ENCODE measurements around the gene CTDSPL2.
"Not testable (repeated sequence)": the region's sequence is repeated elsewhere in the genome, so short reads cannot be mapped to it uniquely, and the experiment has no call there.

The CTDSPL2 gene

DNA sequence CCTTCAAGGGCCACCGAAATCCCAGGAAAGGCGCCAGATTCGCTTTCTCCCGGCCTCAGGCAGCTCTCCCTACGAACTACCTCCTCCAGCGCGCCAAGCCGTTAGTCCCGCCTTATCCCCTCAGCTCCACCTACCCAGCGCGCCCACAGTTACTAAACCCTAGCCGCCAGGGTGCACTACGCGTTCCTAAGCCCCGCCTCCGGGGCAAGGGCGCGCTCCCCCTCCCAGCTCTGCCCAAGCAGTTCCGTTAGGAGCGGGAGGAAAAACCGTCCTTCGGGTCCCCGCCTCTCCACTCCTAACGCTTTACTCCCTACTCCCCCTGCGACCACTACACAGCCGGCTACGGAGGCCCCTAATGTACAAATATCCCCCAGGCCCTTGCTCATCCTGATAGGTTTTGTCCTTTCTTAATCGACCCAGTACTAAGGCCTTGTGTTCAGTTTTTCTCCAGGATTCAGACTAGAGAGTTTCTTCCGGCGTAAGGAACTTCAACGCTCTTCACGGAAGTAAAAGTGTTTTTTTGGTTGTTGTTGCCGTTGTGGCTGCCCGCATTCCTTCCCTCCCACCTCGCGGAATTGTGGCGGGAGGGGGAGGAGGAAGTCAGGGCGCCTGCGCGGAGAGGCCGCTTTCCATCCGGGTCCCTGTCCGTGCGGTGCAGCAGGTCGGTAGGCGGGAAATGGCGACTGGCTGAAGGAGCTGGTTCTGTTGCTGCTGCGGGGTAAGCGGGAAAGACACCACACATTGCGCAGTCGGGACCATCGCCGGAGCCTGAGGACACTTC lies at the start of gene CTDSPL2:
Gene CTDSPL2, plus strand, starts transcription at position 655 of the 781 bp plus-strand sequence. CDS start 31,386 bp downstream, outside the sequence.
- peak; percentile 88 for DNase-seq

DNA sequence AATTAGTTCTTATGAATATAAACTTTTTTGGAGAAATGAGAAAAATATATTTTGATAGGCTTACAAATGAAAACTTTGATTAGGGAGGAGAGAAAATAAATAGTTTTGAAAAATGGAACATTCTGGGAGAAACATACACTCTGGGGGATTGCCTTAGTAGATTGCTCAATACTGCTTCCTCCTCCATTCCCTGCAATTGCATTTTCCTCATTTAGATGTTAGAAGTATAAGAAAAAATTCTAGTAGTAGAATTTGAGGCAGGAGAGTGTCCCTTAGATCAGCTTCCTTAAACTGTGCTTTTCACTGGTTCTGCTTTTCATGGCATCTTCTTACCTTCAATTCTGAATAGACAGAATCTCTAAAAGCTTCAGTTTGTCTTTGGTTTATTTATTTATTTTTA lies 46.2 kb upstream of the CTDSPL2 start:
- DNase-seq, result no peak

DNA sequence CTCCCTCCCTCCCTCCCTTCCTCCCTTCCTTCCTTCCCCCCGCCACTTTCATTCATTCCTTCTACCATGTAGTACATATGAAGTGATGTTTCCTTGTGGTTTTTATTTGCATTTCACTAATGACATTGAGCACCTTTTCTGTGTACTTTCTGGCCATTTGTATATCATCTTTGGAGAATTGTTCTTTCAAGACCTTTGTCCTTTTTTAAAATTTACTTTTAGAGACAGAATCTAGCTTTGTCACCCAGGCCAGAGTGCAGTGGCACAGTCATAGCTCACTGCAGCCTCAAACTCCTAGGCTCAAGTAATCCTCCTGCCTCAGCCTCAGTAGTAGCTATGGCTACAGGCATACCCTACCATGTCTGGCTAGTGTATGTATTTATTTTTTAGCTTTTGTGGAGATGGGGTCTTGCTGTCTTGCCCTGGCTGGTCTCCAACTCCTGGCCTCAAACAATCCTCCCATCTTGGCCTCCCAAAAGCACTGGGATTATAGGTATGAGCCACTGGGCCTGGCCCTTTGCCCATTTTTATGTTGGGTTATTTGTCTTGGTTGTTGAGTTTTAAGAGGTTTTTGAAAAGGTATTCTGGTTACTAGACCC lies 42.0 kb upstream of the CTDSPL2 start:
- no peak for DNase-seq

DNA sequence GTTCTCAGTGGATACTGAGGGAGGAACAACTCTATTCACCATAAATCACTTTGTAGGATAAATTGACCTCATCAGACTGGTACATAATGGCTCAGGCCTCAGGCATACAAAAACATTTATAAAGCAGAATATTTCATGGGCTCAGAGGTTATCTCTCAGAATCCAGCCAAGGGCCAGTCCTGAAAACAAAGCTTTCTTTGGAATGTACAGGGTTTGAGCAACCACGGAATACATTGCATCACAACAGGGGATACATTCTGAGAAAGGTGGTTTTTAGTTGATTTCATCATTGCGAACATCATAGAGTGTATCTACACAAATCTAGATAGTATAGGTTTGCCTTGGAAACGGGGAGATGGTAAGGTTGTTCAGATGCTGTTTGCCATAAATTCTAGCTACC lies 33.4 kb upstream of the CTDSPL2 start:
- DNase-seq, result no peak

DNA sequence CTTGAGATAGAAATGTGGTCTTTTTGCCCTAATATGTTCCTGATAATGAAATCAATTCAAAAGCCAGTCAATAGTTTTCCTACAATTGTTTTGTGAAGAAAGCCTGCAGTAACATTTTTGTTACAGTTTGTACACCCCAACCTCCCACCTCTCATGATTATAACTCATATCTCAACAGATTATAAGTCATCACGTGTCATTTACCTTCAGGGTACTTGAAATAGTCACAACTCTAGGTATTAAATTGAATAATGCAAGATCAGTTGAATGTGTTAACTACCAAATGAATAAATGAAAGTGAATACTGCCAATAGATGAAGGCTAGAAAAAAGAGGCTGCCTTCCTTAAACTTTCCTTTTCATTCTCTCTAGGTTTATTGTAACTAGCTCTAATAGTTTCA lies 32.9 kb upstream of the CTDSPL2 start:
- no peak for DNase-seq

DNA sequence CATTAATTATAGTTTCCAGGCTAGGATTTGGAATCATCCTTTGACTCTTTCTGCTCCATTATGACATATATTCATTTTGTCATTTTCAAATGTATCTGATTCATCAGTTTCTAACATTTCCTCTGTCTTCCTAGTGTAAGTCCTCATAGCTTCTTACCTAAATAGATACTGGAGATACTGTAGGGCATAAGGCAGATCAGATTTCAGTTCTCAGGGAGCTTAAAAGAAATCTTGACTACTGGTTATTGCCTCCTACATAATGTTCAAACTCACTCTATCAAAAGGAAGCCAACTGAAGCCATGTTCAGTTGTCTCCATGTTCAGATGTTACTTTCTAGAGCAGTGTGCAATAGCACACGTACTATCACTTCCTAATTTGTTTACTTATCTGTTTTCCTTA lies 29.6 kb upstream of the CTDSPL2 start:
- no peak for DNase-seq

DNA sequence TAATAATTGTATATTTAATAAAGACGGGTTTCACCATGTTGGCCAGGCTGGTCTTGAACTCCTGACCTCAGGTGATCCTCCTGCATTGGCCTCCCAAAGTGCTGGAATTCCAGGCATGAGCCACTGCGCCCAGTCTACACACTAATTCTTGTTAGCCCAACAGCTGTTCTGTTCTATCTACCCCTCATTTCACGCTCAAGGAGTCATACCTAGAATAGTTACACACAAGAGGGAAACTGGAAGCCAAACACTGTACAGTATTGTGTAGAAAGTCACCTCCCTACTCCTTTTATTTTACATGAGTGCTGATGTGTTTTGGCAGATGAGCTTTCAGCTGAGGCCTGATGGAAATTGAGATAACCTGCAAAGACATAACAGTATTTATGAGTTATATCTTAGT lies 13.4 kb upstream of the CTDSPL2 start:
- DNase-seq, result no peak

DNA sequence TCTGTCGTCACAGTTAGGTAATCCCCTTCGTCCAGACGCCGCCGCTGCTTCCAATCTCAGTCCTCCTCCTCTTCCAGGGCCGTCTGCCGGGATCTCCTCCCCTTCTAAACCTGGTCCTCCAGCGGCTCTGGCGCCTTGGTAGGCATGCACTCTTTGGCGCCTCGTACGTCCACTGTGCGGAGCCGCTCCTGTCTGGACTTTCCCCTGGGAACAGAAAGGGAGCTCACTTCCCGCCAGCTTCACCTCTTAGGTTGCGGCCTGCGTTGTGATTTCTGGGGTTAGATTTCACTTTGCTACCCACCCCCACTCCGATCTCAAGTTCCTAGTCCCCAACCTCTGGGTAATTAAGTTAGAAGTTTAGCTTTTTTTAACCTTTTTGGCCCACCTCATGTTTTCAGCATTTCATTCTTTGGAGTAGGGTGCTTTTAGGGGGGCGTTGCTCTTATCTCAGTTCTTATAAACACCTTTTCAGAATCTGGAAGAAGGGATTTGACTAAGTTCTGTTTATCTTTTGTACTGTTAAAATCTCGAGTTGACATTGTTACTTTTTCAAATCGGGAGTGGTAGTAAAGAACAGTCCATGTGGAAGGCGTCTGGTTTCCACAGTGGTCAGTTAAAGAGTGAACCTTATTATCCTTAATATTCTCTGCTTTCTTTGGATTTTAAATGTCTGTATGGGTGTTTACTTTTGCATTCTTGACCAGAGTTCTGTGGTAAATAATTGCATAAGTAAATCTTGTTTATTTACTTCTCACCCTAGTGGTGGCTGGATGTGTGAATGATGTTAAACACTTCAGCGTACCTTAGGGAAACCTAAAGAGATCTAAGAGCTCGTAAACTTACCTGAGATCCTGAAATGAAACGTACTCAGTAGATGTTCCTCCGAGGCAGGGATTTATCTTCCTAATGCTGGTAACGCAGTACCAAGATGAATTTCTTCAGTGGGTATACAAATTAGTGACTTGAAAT lies 611 bp downstream of the CTDSPL2 start:
- DNase-seq, result no peak

DNA sequence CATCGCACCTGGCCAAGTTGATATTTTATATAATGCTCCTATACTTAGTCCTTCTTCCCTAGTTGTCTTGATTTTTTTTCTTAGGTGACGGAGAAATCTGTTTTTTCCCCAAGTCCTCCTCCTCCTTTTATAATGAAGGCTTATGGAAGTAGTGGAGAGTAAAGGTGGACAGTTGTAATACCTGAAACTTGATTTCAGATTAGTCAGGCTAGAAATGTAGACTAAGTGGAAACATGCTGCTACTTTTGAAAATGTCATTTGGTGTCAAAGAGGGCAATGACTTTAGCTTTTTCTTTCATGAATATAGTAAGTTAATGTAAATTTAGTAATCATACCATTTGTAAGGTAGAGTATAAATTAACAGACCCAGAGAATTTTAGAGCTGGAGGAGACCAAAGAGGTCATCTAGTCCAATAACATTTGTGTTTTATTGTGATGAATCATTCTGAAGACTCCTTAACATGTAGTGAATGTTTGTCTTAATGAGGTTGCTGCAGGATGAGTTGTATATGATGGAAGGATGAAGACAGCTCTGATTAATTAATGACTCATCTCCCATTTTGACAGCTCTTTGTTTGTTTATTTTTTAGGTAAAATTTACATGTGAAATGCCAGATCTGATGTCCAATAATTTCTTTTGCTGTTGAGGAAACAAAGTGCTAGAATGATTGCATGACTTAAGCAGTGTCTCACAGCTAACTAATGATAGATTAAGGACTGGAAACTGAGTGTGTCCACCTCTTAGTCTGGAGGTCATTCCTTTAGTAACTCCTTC lies 8.7 kb downstream of the CTDSPL2 start:
- no peak for DNase-seq

DNA sequence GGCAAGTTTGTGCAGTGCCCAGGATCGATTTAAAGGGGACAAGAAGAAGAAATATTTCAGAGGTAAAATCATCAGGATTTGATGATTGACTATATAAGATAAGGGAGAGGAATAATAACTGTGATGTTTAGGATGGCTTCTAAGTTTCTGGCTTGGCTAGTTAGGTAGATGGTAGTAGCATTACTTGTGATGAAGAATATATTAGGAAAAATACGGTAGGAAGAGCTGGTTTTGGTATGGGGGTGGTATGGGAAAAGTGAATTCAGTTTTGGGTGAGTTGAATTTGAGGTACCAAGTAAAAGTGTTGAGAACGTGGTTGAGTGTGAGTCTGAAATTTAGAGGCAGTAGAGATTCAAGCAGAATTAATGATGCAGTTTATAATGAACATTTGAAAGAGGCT lies 11.0 kb downstream of the CTDSPL2 start:
- no peak for DNase-seq

DNA sequence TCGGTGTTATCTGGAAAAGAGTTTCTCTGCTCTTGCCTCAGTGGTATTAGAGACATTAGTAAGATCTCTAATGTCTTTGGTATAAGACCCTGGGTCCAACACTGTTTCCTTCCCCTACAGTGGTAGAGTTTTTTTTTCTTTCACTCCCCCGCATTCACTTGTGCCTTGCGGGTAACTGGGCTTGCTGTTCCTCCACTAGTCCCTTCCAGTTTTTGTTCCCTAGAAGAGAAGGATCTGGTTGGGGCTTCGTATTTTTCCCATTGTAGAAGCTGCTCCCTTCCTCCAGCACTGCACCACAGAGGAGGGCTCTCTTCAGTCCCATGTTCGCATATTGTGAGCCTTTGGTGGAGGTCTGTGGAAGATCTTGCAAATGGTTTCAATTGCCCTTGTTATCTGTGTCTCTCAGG lies 13.7 kb downstream of the CTDSPL2 start:
- DNase-seq, result no peak

DNA sequence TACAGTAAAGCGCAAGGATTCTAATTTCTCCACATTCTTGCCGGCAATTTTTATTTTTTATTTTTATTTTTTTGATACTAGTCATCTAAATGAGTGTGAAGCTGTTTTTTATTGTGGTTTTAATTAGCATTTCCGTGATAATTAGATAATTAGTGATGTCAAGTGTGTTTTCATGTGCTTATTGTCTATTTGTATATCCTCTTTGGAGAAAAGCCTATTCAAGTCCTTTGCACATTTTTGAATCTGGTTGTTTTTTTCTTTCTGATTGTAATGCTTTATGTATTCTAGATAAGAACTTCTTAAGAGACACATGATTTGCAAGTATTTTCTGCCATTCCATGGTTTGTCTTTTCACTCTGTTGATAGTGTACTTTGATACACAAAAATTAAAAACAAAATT lies 16.1 kb downstream of the CTDSPL2 start:
- no peak for DNase-seq

DNA sequence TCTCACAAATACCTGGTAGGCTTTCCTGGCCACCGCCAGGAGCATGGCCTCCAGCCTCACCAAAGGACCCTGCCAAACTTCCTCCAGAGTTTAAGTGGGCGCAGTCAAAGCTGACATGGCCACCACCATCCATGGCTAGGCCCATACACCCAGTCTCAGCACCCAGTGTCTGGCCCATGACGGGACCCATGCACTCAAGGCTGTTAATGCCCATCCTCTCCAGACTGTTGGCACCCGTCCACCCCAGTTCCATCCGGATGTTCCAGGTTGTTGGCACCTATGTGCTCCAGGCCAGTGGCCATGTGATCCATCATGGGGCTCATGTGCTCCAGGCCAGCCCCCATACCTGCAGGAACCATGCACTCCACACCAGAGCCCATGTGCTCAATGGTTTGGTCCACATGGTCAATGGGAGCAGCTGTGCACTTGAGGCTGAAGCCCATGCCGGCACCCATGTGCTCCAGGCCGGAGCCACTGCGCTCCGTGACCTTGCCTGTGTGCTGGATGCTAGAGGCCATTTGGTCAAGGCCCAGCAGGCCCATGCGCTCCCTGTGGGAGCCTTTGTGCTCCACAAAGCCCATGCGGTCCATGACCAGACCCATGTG lies 20.4 kb downstream of the CTDSPL2 start:
- DNase-seq, result no peak

DNA sequence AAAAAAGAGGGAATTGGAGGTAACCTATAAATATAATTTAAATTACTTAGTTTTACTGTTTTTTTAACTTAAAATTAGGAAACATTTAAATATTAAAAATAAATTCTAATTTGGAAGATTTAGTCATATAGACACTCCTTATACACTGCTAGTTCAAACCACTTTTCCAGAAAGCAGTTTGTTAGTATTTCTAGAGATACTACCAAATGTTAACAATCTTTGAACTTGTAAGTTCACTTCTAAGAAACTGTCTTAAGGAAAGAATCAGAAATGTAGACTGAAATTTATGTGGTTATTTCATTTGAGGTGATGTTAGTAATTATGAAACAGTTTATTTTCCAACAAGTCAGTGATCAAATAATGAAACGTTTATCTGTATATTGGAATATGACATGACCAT lies 22.7 kb downstream of the CTDSPL2 start:
- no peak for DNase-seq

DNA sequence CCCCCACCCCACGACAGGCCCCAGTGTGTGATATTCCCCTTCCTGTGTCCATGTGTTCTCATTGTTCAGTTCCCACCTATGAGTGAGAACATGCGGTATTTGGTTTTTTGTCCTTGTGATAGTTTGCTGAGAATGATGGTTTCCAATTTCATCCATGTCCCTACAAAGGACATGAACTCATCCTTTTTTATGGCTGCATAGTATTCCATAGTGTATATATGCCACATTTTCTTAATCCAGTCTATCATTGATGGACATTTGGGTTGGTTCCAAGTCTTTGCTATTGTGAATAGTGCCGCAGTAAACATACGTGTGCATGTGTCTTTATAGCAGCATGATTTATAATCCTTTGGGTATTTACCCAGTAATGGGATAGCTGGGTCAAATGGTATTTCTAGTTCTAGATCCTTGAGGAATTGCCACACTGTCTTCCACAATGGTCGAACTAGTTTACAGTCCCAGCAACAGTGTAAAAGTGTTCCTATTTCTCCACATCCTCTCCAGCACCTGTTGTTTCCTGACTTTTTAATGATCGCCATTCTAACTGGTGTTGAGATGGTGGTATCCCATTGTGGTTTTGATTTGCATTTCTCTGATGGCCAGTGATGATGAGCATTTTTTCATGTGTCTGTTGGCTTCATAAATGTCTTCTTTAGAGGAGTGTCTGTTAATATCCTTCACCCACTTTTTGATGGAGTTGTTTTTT lies 26.3 kb downstream of the CTDSPL2 start:
- DNase-seq, result not testable (repeated sequence)

DNA sequence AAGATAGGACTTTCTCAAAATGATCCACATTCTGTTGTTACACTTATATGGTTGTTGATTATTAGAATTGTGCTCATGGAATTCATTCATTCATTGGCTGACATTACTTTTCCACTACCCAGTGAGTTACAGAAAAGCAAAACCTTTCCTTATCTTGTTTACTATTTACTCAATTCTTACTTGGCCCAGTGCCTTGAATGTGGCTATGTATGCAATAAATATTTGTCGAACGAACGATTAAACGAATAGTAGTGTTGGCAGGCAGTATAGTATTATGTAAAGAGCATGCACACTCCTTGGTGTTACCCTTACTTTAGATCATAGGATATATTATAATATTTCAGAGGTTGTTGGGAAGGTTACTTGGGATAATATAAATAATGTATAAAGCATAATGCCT lies 31.0 kb downstream of the CTDSPL2 start:
- no peak for DNase-seq

DNA sequence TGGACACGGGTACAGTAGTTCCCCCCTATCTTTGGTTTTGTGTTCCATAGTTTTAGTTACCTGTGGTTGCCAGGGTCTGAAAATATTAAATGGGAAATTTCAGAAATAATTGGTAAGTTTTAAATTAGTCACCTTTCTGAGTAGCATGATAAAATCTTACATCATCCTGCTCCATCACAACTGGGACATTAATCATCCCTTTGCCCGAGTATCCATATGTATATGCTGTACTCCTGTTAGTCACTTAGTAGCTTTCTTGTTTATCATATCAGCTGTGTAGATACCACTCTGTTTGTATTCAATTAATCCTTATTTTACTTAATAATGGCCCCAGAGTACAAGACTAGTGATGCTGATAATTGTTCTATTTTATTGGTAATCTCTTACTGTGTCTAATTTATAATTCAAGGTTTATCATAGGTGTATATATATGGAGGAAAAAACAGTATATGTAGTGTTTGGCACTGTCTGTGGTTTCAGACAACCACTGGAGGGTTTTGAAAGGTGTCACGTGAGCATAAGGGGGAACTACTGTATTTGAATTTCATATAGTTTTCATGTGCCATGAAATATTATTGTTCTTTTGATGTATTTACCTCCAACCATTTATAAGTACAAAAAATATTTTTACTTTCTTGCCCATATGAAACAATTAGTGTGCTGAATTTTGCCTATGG lies 41.4 kb downstream of the CTDSPL2 start:
- no peak for DNase-seq

DNA sequence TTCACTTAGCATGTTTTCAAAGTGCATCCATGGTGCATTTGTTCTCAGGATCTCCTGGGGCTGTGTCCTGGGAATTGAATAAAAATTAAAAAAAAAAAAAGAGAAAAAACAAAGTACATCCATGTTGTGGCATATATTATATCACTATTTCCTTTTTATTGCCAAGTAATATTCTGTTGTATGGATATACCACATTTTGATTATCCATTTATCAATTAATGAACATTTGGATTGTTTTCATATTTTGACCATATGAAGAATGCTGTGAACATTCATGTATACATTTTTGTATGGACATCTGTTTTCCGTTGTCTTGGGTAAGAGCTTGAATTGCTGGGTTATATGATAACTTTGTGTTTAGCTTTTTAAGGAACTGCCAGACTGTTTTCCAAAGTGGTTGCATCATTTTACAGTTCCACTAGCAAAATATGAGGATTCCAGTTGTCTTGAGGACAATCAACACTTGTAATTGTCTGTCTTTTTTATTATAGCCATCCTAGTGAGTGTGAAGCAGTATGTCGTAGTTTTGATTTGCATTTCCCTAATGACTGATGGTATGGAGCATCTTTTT lies 44.5 kb downstream of the CTDSPL2 start:
- DNase-seq, result no peak

DNA sequence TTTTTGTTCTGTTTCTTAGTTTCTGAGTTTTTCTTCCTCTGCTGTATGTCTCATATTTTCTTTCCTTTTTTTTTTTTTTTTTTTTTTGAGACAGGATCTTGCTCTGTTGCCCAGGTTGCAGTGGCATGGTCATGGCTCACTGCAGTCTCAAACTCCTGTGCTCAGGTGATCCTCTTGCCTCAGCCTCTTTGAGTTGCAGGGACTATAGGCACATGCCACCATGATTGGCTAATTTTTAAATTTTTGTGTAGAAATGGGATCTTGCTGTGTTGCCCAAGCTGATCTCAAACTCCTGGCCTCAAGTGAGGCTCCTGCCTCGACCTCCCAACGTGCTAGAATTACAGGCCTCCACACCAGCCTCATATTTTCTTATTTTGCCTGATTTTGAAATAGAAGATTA lies 51.9 kb downstream of the CTDSPL2 start:
- DNase-seq, result no peak

DNA sequence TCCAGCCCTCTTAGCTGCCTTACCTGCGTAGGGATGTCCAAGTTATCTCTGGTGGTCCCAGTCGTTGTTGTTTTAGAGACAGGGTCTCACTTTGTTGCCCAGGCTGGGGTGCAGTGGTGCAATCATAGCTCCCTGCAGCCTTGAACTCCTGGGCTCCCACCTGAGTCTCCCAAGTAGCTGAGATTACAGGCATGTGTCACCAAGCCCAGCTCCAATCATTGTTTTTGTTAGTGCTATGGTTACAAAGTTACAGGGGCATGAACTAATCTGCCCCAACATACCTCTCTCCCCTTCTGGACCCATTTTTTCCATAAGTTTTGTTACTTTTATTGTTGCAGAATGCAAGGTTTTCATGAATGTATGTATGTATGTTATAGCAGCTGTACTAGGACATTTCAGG lies 54.7 kb downstream of the CTDSPL2 start:
- DNase-seq, result no peak

DNA sequence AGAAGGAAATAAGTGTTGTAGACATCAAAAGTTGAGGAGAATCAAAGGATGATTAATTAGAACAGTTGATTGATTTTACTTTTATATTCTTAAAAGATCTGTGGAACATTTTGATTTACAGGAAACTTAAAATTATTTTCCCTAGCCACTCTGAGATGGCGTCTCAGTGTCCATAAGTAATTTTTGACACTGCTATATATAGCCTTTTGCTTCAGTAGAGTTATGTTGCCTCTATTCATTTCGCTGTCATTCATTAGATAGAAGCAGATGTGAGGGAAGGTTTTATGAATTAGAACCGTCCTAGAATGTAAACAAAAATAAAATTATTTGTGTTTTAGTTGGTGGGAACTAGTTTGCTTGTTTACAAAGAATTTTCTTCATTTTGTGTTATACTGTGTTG lies 58.5 kb downstream of the CTDSPL2 start:
- DNase-seq, result no peak

All from GF-D8 (cell line).